ENCODE data around the gene NUP93. TPM values are rescaled to one million over a fixed set of nuclear protein-coding genes. Genes with fewer than 3 reads are reported as not detected.

Gene NUP93
- total RNA-seq, 1 donor = 60.9 TPM

- H3K4me3 ChIP-seq (ENCODE audit: low read depth, low read length) = no peak overlapping the region
- no peak for TF ChIP-seq CTCF (IDR thresholded peaks at IDR 0.05; ENCODE audit: insufficient read depth, low read depth, low read length)
- DNase-seq (ENCODE audit: low read depth) = no peak
Observed at GRCh38 chr16:56748826-56749225, 18.9 kb downstream of the NUP93 start.

- no peak for TF ChIP-seq CTCF (IDR thresholded peaks at IDR 0.05; ENCODE audit: insufficient read depth, low read depth, low read length)
- DNase-seq (ENCODE audit: low read depth) = no peak
- H3K4me3 ChIP-seq (ENCODE audit: low read depth, low read length) = no peak overlapping the region
Observed at GRCh38 chr16:56749672-56750491, 20.0 kb downstream of the NUP93 start.

GRCh38 chr16:56753410-56753809, 23.5 kb downstream of the NUP93 start:
- H3K4me3 ChIP-seq (ENCODE audit: low read depth, low read length) = no peak overlapping the region
- DNase-seq (ENCODE audit: low read depth) = peak; percentile 53
- TF ChIP-seq CTCF (IDR thresholded peaks at IDR 0.05; ENCODE audit: insufficient read depth, low read depth, low read length) = no peak

- H3K4me3 ChIP-seq (ENCODE audit: low read depth, low read length) = no peak overlapping the region
- TF ChIP-seq CTCF (IDR thresholded peaks at IDR 0.05; ENCODE audit: insufficient read depth, low read depth, low read length) = no peak
- DNase-seq (ENCODE audit: low read depth) = no peak
Observed at GRCh38 chr16:56755038-56755437, 25.1 kb downstream of the NUP93 start.

GRCh38 chr16:56758432-56758831, 28.5 kb downstream of the NUP93 start:
- no peak for TF ChIP-seq CTCF (IDR thresholded peaks at IDR 0.05; ENCODE audit: insufficient read depth, low read depth, low read length)
- H3K4me3 ChIP-seq (ENCODE audit: low read depth, low read length) = no peak overlapping the region
- no peak for DNase-seq (ENCODE audit: low read depth)

GRCh38 chr16:56758930-56759329, 29.0 kb downstream of the NUP93 start:
- TF ChIP-seq CTCF (IDR thresholded peaks at IDR 0.05; ENCODE audit: insufficient read depth, low read depth, low read length) = no peak

More at GRCh38 chr16:56758930-56759329, 29.0 kb downstream of the NUP93 start:
- no peak overlapping the region for H3K4me3 ChIP-seq (ENCODE audit: low read depth, low read length)
- DNase-seq (ENCODE audit: low read depth) = no peak
